NK-92 (cell line): ENCODE measurements around the gene VASN.
"Not testable (repeated sequence)": the region's sequence is repeated elsewhere in the genome, so short reads cannot be mapped to it uniquely, and the experiment has no call there.

ENCODE experiments used
- DNase-seq: peaks from one replicate; lab custom pipeline; 2025; ENCODE audit not compliant: unreplicated experiment; lab: John Stamatoyannopoulos, UW

Gene VASN

DNA sequence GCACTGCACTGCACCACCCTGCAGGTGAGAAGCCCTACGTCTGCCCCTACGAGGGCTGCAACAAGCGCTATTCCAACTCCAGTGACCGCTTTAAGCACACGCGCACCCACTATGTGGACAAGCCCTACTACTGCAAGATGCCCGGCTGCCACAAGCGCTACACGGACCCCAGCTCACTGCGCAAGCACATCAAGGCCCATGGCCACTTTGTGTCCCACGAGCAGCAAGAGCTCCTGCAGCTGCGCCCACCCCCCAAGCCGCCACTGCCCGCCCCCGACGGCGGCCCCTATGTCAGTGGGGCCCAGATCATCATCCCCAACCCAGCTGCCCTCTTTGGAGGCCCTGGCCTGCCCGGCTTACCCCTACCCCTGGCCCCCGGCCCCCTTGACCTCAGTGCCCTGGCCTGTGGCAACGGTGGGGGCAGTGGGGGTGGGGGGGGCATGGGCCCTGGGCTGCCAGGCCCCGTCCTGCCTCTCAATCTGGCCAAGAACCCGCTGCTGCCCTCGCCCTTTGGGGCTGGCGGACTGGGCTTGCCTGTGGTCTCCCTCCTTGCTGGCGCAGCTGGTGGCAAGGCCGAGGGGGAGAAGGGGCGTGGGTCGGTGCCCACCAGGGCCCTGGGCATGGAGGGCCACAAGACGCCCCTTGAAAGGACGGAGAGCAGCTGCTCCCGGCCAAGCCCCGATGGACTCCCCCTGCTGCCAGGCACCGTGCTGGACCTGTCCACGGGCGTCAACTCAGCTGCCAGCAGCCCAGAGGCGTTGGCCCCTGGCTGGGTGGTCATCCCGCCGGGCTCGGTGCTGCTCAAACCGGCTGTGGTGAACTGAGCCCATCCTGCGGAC, 34.7 kb upstream of the VASN start:
- DNase-seq: no peak

DNA sequence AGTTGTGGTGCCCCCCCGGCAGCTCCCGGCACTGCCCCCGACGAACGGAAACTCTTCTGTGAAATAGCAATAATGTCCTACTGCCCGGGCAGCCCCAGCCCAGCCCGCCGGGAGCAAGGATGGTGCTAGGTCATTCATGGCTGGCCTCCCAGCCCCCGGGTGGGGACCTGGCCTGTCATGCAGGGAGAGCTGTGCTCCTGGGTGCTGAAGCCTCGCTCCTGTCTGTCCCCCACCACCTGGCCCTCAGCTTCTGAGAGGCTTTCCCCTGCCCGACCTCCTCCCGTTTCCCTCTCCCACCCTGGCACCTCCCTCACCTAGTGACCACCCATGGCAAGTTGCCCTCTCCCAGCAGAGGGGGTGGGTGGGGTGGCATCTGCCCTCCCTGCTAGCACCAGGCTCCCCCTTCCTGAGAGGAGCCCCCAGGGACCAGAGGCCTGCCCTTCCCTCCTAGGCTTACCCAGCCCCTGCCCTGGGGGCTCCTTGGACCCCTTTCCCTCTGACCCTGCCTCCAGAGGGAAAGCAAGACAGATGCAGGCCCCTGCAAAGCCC, 34.0 kb upstream of the VASN start:
- no peak for DNase-seq

GRCh38 chr16:4338125-4338582, 33.5 kb upstream of the VASN start:
- no peak for DNase-seq

DNA sequence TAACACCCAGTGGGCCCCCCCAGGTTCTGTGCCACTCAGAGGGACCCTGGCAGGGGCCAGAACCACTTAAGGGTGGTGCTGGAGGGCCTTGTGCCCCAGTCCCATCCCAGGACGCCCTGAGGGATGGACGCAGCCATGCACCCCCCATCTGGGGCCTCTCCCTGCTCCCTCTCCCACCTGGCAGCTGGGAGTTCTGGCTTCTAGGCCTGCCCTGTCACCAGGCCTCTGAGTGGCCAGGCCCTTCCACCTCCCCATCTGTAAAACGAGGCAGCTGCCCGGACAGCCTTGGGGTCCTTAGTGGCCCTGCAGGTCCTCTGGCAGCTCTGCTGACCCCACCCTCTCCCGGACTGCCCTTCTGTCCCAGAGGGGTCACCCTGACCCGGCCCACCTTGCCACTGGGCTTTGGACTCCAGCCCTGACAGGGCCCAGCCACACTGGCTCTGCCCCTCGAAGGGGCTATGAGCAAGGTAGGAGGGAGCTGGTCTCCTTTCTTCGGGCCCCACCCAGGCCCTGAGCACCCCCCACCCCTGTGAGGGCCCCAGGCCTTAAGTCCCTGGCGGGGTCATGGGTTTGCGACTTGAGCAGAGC, 32.8 kb upstream of the VASN start:
- DNase-seq: no peak

- no peak for DNase-seq
These were observed 32.2 kb upstream of the VASN start for GRCh38 chr16:4339455-4339854.

GRCh38 chr16:4339909-4340308, 31.7 kb upstream of the VASN start:
- DNase-seq: no peak

GRCh38 chr16:4340443-4340842, 31.2 kb upstream of the VASN start:
- no peak for DNase-seq

- DNase-seq: no peak
These were observed 30.4 kb upstream of the VASN start for GRCh38 chr16:4341250-4341649.

GRCh38 chr16:4342866-4343744, 28.5 kb upstream of the VASN start:
- no peak for DNase-seq

DNA sequence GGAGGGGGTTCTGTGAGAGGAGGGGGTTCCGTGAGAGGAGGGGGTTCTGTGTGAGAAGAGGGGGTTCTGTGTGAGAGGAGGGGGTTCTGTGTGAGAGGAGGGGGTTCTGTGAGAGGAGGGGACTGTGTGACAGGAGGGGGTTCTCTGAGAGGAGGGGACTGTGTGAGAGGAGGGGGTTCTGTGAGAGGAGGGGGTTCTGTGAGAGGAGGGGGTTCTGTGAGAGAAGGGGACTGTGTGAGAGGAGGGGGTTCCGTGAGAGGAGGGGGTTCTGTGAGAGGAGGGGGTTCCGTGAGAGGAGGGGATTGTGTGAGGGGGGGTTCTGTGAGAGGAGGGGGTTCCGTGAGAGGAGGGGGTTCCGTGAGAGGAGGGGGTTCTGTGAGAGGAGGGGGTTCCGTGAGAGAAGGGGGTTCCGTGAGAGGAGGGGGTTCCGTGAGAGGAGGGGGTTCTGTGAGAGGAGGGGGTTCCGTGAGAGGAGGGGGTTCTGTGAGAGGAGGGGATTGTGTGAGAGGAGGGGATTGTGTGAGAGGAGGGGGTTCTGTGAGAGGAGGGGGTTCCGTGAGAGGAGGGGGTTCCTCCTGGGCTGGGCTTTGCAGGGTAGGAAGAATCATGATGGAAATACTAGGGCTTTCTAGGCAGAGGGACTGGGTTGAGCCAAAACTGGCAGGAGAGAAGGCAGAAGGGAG, 27.2 kb upstream of the VASN start:
- not testable (repeated sequence) for DNase-seq

GRCh38 chr16:4344983-4345835, 26.4 kb upstream of the VASN start:
- DNase-seq: no peak

DNA sequence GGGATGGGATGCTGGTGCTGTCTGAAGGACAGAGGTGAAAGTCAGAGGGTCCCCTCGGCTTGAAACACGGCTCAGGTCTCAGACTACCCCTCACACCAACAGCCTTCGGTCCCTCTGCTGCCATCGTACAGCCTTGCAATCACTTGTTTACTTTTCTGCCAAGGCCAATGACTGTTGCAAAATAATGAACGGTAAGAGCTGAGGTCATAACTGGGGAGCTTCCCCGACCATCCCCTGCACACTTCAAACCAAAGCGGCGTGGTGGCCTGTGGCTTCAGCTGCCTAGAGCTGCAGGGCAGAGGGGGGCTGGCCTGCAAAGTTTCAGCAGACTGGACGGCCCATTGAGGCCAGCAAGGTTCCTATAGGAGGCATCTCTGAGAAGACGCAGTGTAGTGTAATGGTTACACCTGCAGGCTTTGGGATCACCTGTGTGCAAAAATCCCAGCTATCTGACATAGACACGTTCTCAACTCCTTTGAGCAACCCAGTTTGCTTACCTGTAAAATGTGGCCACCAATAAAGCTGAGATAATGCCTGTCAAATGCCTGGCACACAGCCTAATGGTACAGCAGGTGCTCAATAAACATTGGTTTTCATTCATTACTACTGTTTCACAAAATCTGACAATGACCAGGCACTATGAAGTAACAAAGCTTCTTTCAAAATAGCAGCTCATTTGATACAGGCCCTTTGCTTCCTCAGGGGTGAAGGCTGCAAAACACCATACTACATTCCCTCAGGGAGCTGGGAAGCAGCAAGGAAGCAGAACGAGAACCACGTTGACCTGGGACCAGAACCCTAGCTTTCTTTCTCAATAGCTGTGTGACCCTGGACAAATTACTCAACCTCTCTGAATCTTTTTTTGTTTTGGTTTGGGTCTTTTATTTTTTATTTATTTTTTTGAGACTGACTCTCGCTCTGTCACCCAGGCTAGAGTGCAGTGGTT, 25.5 kb upstream of the VASN start:
- DNase-seq: no peak

DNA sequence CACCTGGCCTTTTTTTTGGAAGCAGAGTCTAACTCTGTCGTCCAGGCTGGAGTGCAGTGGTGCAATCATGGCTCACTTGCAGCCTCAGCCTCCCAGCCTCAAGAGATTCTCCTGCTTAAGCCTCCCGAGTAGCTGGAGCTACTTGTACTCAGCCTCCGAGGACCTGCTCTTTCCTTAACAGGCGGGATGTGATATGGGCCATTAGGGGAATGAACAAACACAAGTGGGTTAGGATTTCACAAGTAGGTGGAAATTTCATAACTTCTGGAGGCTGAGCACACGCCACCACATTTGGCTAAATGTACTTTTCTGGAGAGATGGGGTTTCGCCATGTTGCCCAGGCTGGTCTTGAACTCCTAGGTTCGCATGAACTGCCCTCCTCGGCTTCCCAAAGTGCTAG, 24.6 kb upstream of the VASN start:
- DNase-seq: no peak

DNA sequence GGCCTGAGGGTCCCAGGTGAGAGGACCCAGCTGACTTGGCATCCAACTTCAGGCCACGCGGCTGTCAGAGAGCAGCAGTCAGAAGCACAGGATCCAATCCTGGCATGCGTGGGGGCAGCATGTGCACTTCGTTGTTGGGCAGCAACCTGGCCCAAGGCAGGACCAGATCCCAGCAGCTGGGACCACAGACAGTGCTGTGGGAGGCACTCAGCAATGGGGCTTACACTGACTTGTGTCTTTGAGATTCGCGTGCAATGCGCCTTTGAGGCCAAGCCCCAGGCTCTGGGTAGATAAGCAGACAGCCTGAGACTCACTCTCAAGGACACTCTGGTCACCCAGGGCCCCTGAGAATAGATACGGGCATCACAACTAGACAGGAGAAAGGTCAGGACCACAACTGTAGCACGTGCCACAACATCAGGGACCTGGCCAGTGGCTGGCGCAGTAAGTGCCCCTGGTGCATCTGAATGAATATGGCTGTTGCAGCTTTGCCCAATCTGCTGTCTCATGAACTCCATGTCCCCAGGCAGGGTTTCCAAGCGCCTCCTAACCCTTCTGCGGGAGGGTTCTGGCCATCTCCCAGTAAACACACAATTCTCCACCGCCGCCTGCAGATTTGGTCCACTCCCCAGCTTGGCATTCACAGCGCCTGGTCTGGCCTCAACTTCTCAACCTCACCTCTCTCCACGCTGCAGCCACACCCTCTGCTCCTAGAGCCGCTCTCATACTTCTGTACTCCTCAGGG, 23.7 kb upstream of the VASN start:
- DNase-seq: no peak

DNA sequence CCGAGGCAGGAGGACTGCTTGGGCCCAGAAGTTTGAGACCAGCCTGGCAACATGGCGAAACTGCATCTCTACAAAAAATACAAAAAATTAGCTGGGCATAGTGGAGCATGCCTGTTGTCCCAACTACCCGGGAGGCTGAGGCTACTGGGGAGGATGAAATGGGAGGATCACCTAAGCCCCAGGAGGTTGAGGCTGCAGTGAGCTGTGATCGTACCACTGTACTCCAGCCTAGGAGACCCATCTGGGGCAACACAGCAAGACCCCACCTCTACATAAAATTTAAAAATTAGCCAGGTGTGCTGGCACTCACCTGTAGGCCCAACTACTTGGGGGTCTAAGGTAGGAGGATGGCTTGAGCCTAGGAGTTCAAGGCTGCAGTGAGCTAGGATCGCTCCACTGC, 22.3 kb upstream of the VASN start:
- no peak for DNase-seq

GRCh38 chr16:4350365-4350786, 21.3 kb upstream of the VASN start:
- no peak for DNase-seq

DNA sequence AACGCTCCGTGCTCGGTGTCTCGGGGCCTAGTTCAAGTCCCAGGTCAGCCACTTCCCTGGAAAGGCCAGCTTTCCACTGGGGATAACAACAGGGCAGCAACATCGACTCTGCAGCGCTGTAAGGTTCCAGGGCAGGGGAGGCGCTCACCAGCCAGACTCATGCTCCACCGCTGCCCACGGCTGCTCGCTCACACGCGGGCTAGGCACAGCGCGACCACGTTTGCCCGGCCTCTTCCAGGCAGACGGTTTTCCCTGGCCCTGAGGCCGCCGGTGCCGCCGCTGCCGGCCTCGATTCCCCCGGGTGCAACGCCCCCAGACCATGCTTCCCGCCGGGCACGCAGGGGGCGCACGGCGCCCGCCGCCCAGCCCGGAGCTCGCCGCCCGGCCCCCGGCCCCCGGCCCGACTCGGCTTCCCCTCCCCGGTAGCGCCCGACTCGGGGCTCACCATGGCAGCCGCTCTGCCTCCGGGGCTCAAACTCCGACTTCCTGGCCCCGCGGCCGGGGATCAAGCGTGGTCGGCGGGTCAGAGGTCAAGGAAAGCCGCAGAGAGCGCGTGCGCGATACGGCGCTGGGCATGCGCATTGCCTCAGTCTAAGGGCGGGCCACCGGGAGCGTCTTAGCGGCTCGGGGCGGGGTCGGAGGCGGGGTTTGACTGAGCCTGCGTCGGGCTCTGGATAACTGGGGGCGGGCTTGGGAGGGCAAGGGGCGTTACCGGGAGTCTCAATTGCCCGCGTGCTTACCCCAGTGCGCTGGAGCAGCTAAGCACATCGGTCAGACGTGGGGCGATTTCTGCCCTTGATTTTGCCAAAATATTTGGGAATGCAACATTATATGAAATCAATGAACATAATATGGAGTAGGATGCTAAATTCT, 20.6 kb upstream of the VASN start, which contains the start of gene PAM16:
PAM16 (minus strand) TSS at position 535 of the 873 bp plus-strand sequence; CDS start at position 448, 87 bp downstream.
- peak; percentile 89 for DNase-seq
